Stimulated activated naive CD8-positive, alpha-beta T cell treated with anti-CD3 and anti-CD28 coated beads, Interleukin-15, Interleukin-2, amounts not matched to agents 100 U/mL and 50 U/mL, for 24 hours (primary cell): ENCODE measurements around the gene C10orf143.

Source experiments
- ATAC-seq: fragments of 150-1000 bp; cut with Tn5 transposase; one replicate; pipeline ENCODE4 v1.10.0; 2021
- DNase-seq: peaks from one replicate; pipeline ENCODE4 v3.0.0; 2021

Gene C10orf143

DNA sequence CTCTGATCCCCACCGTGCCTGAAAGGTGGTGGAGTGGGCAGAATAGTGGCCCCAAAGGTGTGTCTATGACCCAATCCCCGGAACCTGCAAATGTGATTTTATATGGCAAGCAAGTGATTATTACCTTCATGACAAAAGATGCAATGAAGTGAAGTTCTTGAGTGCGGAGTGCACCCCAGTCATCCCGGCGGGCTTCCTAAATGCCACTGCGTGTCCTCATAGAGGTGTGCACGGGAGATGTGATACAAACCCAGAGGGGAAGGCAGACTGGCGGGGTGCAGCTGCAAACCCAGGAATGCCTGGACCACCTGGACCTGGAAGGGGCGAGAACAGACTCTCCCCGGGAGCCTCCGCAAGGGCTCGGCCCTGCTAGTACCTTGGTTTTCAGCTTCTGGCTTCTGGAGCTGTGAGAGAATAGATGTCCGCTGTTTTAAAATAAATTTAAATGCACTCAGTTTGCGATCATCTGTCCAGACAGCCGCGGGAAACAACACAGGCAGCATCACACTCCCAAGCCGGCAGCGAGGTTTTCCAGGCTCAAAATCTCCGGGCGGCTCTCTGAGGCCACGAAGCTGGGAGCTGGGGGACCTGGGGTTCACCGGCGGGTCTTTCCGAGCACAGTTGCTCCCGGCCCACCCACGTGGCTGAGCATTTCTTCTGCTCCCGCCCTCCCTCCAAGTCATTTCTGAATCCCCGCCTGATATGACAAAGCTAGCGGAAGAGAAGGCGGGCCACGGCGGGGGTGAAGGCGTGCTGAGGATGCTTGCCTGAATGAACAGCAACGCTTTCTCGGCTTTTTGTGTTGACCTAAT is 96.2 kb downstream of the C10orf143 start:
- DNase-seq (no peak), ATAC-seq (no peak)
